Measurements from ENCODE around the gene TRIP12. TPM values are rescaled to one million over a fixed set of nuclear protein-coding genes. Genes with fewer than 3 reads are reported as not detected.
"Not testable (repeated sequence)": the region's sequence is repeated elsewhere in the genome, so short reads cannot be mapped to it uniquely, and the experiment has no call there.

The TRIP12 gene
- total RNA-seq, 1 experiment from 2014 or later, result 74.9 TPM

DNA sequence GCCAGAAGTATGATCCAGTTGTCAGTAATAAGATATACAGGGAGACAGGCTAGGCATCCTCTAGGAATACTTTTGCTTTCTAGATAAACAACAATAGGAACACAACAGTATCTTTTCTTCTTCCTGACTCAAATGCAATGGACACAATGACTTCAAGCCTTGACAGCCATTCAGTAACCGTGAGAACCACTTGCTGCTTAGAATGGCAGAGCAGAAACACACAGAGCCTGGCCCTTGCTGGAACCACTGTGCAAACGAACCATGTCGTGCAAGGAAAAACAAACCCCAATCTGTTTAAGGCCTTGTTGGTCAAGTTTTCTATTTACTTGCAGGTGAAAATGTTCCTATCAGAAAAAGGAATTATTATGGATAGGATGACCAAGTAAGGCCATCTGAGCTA lies 18.8 kb downstream of the TRIP12 start:
- Histone ChIP-seq H3K4me3 (ENCODE audit: insufficient read depth, low read depth, low read length) (no peak overlapping the region), H3K36me3 (replicated peaks; ENCODE audit: control insufficient read depth, insufficient read depth, low read length) (no peaks in the 10 kb centered on the region; the same call in 1 of the 2 replicates), H3K27me3 (ENCODE audit: control insufficient read depth, insufficient read depth, low read length) (no peaks in the 10 kb centered on the region)
- DNase-seq, result no peak

DNA sequence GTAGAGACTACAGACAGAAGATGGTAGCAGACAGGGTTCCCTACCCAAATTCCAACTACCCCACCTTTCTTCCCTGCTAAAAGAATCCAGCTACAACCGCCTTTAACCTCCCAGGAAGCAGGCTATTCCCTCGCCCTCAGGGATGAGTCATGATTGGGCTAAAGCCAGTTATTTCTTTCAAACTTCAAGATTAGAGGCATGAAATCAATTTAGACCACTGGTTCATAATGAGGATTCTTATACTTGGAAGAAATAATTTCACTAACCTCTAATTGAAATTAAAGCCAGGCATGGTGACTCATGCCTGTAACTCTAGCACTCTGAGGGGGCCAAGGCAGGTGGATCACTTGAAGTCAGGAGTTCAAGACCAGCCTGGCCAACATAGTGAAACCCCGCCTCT lies 20.0 kb downstream of the TRIP12 start:
- H3K36me3 ChIP-seq (replicated peaks; ENCODE audit: control insufficient read depth, insufficient read depth, low read length), result no peaks in the 10 kb centered on the region
- peak; percentile 22 for DNase-seq
- H3K4me3 ChIP-seq (ENCODE audit: insufficient read depth, low read depth, low read length), result no peak overlapping the region
- H3K27me3 ChIP-seq (ENCODE audit: control insufficient read depth, insufficient read depth, low read length), result no peaks in the 10 kb centered on the region

DNA sequence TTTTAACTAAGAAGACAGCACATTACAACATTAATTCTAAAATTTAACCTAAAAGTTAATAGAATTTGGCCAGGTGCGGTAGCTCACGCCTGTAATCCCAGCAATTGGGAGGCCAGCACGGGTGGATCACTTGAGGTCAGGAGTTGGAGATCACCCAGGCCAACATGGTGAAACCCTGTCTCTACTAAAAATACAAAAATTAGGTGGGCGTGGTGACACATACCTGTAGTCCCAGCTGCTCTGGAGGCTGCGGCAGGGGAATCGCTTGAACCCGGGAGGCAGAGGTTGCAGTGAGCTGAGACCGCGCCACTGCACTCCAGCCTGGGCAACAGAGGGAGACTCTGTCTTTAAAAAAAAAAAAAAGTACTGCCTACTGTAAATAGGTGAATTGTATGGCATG lies 21.3 kb downstream of the TRIP12 start:
- not testable (repeated sequence) for H3K27me3 ChIP-seq (ENCODE audit: control insufficient read depth, insufficient read depth, low read length); H3K36me3 ChIP-seq (replicated peaks; ENCODE audit: control insufficient read depth, insufficient read depth, low read length); H3K4me3 ChIP-seq (ENCODE audit: insufficient read depth, low read depth, low read length); DNase-seq

DNA sequence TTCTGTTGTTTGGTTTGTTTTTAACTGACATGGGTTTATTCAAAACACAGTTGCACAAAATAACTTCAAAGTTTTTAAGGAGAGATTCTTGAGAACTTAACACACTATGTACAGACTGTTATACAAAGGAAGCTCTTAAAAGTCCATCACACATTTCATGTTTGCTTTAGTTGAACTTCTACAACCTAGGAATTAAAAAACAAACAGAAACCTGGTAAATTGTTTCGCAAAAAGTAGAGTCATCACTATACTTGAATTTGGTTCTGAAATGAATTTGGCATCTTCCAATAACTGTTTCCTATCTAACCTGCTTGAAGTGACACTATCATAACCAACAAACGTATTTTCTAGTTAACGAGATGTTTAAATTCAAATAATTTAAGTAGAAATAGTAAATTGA lies 21.8 kb downstream of the TRIP12 start:
- no peaks in the 10 kb centered on the region for H3K36me3 ChIP-seq (replicated peaks; ENCODE audit: control insufficient read depth, insufficient read depth, low read length)
- H3K27me3 ChIP-seq (ENCODE audit: control insufficient read depth, insufficient read depth, low read length), result no peaks in the 10 kb centered on the region
- DNase-seq, result no peak
- no peak overlapping the region for H3K4me3 ChIP-seq (ENCODE audit: insufficient read depth, low read depth, low read length)

DNA sequence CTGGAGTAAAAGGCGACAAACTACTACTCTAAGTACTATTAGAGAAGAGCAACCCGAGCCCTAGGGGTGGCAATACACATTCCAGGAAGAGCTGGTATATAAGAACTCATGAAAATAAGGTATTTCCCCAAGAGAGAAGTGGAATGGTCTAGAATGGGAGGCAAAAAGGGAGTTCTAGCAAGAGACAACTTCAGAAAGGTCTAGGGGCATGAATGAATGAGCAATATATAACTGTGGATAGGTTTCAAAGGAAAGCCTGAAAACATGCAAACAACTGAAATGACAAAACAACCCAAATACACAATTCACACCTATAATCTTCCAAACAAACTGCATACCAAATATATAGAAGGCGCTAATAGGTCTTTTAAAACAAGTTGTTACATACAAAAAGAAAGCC lies 22.2 kb downstream of the TRIP12 start:
- no peak overlapping the region for H3K4me3 ChIP-seq (ENCODE audit: insufficient read depth, low read depth, low read length)
- DNase-seq, result no peak
- no peaks in the 10 kb centered on the region for H3K36me3 ChIP-seq (replicated peaks; ENCODE audit: control insufficient read depth, insufficient read depth, low read length)
- H3K27me3 ChIP-seq (ENCODE audit: control insufficient read depth, insufficient read depth, low read length), result no peaks in the 10 kb centered on the region

DNA sequence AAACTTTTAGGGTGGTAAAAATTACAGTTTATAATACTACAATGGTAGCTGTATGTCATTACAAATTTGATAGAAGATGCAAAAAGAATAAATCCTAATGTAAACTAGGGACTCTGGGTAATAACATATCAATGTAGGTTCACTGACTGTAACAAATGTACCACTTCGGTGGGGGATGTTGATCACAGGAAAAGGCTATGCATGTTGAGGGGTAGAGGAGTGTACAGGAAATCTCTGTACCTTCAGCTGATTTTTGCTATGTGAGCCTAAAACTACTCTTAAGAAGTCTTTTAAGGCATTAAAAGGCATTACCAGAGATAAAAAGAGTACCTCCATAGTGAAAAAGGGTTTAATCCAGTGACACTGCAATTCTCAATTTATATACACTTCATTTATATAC lies 25.0 kb downstream of the TRIP12 start:
- H3K4me3 ChIP-seq (ENCODE audit: insufficient read depth, low read depth, low read length), result no peak overlapping the region
- DNase-seq, result no peak
- no peaks in the 10 kb centered on the region for H3K27me3 ChIP-seq (ENCODE audit: control insufficient read depth, insufficient read depth, low read length)
- no peaks in the 10 kb centered on the region for H3K36me3 ChIP-seq (replicated peaks; ENCODE audit: control insufficient read depth, insufficient read depth, low read length)

DNA sequence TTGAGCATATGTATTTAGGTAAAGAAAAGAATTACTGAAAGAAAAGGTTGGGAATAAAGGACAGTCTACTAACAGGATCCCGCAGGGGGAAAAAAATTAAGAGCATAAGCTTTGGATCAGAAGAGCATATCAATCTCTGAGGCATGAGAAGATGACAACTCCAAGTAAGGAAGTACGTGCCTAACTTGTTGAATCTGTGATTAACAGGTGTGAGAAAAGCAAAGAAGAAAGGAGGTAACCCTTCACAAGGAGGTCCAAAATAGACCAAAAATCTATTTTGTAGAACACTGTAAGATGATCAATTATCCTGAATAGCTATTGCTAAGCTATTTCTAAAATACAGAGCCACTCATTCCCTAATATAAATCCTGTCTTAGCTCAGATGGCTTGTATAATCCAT lies 32.8 kb downstream of the TRIP12 start:
- Histone ChIP-seq H3K4me3 (ENCODE audit: insufficient read depth, low read depth, low read length) (no peak overlapping the region), H3K27me3 (ENCODE audit: control insufficient read depth, insufficient read depth, low read length) (no peaks in the 10 kb centered on the region), H3K36me3 (replicated peaks; ENCODE audit: control insufficient read depth, insufficient read depth, low read length) (no peaks in the 10 kb centered on the region)
- DNase-seq, result no peak

DNA sequence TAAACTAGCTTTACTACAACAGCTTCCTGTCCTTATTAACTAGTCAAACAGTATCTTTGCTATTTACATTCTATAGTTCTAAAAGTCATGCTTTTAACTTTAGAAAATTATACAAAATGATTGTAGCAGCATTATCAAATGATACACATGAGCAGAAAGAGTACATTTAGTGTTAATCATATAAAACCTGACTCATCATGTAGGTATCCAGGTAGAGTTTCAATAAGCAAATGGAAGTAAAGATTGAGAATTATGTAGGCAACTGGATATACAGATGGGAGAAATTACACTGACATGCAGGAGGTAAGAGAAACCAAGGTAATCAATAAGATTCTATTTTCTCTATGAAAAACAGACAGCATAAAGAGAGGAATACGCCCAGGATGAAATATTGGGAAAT lies 33.8 kb downstream of the TRIP12 start:
- Histone ChIP-seq H3K27me3 (ENCODE audit: control insufficient read depth, insufficient read depth, low read length) (no peaks in the 10 kb centered on the region), H3K4me3 (ENCODE audit: insufficient read depth, low read depth, low read length) (no peak overlapping the region), H3K36me3 (replicated peaks; ENCODE audit: control insufficient read depth, insufficient read depth, low read length) (no peaks in the 10 kb centered on the region)
- no peak for DNase-seq

DNA sequence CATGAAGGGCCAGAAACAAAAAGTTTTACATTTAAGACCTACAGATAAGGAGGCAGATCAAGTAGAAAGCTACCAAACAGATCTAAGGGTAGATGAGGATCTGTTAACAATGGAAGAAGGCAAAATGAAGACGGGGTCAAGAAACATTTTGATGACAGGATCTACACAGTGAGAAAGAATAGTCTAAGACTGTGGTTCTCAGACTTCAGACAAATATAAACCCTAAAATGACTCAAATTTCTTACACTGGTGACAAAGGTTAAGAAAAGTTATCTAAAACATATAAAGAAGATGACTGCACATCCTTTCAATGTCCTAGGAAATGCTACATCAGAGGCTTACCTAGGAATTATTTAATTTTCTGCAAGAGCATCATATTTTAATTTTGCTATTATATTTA lies 34.4 kb downstream of the TRIP12 start:
- no peaks in the 10 kb centered on the region for H3K27me3 ChIP-seq (ENCODE audit: control insufficient read depth, insufficient read depth, low read length)
- no peak for DNase-seq
- no peak overlapping the region for H3K4me3 ChIP-seq (ENCODE audit: insufficient read depth, low read depth, low read length)
- H3K36me3 ChIP-seq (replicated peaks; ENCODE audit: control insufficient read depth, insufficient read depth, low read length), result no peaks in the 10 kb centered on the region

DNA sequence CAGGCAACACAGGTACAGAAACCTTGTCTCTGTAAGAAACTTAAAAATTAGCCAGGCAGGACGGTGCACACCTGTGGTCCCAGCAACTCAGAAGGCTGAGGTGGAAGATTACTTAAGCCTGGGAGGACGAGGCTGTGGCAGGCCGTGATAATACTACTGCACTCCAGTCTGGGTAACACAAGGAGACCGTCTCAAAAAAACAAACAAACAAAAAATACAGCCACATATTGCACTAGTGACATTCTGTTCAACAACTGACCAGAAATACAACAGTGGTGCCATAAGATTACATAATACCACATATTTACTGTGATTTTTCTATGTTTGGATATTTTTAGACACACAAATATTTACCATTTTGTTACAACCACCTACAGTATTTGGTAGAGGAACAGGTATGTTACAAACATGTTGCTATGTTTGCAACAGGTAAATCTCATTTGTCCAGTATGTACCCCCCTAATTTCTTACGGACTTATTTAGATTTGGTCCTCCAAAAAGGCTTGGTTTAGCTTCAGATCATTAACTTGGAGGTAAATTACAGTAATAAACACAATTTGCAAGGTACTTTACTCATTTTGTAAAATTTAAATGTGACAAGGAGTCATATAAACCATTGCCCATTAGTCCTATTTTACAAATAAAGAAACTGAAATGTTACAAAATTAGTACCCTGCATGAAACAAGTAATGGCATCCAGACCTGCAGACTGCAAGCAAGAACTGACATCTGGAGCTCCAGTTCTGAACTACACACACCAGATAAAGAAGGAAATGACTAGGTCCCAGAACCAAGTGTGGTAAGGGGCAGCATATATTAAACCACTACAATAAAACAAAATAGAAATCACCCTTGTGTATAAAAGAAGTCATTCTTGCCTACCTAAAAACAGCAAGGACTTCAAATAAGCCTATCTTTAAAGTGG lies 36.8 kb downstream of the TRIP12 start:
- H3K4me3 ChIP-seq (ENCODE audit: insufficient read depth, low read depth, low read length), result no peak overlapping the region
- no peaks in the 10 kb centered on the region for H3K36me3 ChIP-seq (replicated peaks; ENCODE audit: control insufficient read depth, insufficient read depth, low read length)
- H3K27me3 ChIP-seq (ENCODE audit: control insufficient read depth, insufficient read depth, low read length), result no peaks in the 10 kb centered on the region
- DNase-seq, result no peak

DNA sequence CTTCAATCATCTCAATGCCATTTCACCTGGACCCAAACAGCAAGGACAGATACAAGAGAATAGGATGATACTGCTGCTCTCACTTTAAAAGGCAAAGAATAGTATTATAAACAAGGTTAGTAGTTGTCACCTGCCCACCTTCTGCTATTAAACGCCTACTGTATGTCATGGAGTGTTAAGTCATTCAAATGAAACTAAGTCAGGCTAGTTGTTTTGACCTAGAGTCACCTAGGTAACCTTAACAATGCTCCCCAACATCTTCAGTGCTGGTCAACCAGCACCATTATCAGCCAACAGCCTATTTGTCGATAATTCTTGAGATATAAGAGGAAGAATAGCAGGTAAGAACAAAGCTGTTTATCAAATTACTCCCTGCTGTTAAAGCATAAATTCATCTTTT lies 39.2 kb downstream of the TRIP12 start:
- H3K27me3 ChIP-seq (ENCODE audit: control insufficient read depth, insufficient read depth, low read length), result no peaks in the 10 kb centered on the region
- no peaks in the 10 kb centered on the region; the same call in 1 of the 2 replicates for H3K36me3 ChIP-seq (replicated peaks; ENCODE audit: control insufficient read depth, insufficient read depth, low read length)
- no peak overlapping the region for H3K4me3 ChIP-seq (ENCODE audit: insufficient read depth, low read depth, low read length)
- no peak for DNase-seq

DNA sequence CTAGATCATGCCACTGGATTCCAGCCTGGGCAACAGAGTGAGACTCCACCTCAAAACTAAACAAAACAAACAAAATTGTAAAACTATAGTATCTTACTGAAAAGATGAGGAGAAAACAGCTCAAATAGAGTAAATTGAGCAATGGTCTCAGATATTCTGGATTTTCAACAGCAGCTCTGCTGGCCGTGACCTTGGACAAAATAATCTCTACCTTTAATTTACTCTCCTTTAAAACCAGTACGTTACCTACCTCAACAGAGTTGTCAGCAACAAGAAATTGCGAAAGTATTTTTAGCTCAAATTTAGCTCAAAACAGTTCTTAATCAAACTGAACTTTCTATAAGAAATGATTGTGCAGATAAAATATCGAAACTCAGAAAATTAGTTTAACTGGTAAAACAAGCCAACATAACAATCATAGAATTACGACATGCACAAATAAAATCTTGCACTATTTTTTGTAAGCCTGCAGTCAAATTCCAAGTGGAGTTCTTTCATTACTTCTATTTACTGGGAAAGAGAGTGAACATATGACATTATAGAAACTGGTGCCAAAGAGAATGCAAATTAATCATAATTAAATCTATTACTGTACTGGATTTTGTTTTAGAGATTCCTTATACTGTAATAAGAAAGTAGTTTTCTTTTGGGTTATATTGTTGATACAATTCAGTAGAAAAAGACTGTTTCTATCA lies 40.8 kb downstream of the TRIP12 start:
- Histone ChIP-seq H3K4me3 (ENCODE audit: insufficient read depth, low read depth, low read length) (no peak overlapping the region), H3K36me3 (replicated peaks; ENCODE audit: control insufficient read depth, insufficient read depth, low read length) (no peaks in the 10 kb centered on the region; the same call in 1 of the 2 replicates), H3K27me3 (ENCODE audit: control insufficient read depth, insufficient read depth, low read length) (no peaks in the 10 kb centered on the region)
- no peak for DNase-seq

DNA sequence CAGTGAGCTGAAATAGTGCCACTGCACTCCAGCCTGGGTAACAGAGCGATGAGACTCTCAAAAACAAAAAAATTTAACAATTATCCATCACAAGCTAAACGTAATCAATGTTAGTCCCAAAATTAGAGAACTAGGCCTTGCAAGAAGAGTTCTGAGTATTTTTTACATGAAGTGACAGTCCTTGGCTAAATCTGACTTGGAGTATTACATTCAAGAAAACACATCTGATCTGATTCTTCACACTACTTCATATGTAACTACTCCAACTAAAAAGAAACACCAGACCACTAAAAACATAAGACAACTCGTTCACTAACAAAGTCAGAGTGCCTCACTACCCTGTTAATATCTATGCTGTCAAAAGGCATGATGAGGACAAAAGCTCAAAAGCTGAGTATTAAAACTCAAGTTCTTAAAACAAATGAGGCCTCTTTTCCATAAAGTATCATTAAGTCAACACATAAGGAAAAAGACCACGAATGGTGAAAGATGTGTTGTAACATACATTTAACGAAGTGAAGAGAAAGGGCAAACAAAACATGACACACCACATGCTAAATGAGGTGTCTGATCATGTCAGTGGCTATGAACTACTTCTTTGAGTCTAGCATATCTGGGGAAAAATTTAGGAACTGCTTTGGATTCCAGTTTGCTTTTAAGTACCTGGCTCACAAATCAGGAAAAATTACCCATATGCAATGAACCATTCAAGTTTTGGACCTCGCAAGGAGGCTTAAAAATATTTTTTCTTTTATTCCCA lies 42.4 kb downstream of the TRIP12 start:
- Histone ChIP-seq H3K27me3 (ENCODE audit: control insufficient read depth, insufficient read depth, low read length) (no peaks in the 10 kb centered on the region), H3K36me3 (replicated peaks; ENCODE audit: control insufficient read depth, insufficient read depth, low read length) (no peaks in the 10 kb centered on the region; the same call in 1 of the 2 replicates), H3K4me3 (ENCODE audit: insufficient read depth, low read depth, low read length) (no peak overlapping the region)
- DNase-seq, result no peak

DNA sequence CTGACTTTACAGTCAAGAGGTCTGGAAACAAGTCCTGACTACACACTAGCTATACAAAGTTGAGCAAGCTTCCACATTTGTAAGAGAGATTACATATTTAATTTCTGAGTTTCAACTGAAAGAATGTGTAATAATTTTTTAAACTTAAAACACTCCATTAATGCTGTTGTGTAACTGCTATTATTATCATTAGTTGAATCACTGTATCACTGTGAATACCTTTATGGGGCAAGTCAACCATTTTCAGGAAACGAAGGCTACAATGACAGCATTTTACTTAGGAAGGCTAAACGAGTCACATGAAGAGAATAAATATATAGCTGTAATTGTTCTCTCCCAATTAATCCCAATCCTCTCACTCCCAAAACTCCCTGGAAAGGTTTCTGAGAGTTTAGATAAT lies 46.3 kb downstream of the TRIP12 start:
- DNase-seq, result no peak
- H3K36me3 ChIP-seq (replicated peaks; ENCODE audit: control insufficient read depth, insufficient read depth, low read length), result no peaks in the 10 kb centered on the region; the same call in 1 of the 2 replicates
- no peaks in the 10 kb centered on the region for H3K27me3 ChIP-seq (ENCODE audit: control insufficient read depth, insufficient read depth, low read length)
- H3K4me3 ChIP-seq (ENCODE audit: insufficient read depth, low read depth, low read length), result no peak overlapping the region
